GM19463 (cell line): Measurements from ENCODE around the gene NCOR1.
"Not testable (repeated sequence)": the region's sequence is repeated elsewhere in the genome, so short reads cannot be mapped to it uniquely, and the experiment has no call there.

Experiments used
- ATAC-seq: cut with Tn5 transposase; IDR thresholded peaks from one replicate; pipeline ENCODE4 v1.9.1; 2021; ENCODE audit warnings: mild to moderate bottlenecking, moderate library complexity; ENCODE audit not compliant: unreplicated experiment

Gene NCOR1

DNA sequence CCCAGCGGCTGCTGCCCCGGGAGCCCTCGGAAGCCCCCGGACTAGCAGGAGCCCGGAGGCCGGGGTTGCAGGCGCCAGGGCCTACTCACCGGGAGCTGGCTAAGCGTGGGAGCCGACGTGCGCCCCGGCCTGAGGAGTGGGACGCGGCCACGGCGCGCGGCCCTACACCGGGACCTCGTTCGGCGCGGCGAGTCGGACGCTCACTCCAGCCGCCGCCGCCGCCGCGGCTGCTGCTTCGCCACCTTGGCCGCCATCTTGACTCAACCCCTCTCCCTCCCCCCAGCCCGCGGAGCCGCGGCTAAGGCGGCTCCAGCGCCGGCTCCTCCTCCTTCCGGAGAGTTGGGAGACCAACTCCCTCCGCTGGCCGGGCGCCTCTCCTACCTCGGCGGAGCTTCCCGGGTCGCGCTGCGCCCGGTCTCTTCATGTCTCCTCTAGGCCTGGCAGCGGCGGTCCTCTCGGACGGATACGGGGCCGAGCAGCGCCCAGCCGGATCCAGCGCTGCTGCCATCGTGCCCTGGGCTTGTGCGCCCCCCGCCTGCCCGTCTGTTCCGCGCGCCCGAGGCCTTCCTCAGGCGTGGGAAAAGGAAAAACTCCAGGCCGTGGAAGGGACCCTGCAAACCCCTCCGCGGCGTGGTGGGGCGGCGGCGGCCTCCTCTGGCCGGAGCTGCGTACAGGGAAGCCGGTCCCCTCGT lies at the start of gene NCOR1:
NCOR1 (minus strand) TSS at position 262 of the 692 bp plus-strand sequence. CDS start 20,965 bp downstream, outside the sequence.
- ATAC-seq, result peak; percentile 78

DNA sequence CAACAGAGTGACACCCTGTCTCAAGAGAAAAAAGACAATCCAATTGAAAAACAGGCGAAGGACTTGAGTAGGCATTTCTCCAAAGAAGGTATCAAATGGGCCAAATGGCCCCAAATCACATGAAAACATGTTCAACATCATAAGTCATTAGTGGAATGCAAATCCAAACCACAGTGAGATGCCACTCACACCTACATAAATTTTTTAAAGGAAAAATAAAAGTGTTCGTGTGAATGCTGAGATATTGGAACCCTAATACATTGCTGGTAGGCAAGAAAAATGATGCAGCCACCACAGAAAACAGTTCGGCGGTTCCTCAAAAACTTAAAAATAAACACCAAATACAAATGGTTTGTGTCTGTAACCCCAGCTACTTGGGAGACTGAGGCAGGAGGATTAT lies 46.9 kb upstream of the NCOR1 start:
- ATAC-seq, result no peak

DNA sequence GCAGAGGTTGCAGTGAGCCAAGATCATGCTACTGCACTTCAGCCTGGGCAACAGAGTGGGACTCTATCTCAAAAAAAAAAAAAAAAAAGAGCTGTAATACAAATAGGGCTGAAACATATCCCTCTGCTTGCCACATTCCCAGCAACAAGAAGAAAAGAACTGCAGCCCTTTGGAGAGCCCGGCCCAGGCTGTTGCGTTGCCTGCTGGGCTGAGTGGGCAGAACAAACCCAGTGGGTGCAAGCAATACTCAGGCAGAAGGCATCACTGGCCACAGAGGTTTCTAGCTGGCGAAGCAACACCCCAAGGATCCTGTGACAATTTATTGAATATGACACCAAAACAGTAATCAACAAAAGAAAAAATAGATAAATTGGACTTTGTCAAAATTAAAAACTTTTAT lies 45.7 kb upstream of the NCOR1 start:
- no peak for ATAC-seq

DNA sequence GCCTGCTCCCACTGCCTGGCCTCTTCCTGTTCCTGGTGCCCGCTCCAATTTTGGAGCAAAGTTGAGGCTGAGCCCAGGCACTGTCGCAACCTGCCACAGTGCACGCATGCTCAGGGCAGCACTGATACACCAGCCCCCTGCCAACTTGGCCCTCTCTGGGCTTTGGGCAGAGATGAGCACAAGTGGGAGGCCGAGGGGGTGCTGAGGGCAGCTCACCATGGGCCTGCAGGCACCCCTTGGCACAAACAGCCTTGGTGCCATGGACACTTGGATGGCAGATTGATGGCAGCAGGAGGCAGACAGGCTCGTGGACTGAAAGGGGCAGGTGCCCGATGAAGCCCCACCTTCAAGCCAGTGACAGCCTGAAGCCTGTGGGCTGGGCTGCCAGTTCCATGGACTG lies 44.6 kb upstream of the NCOR1 start:
- no peak for ATAC-seq

DNA sequence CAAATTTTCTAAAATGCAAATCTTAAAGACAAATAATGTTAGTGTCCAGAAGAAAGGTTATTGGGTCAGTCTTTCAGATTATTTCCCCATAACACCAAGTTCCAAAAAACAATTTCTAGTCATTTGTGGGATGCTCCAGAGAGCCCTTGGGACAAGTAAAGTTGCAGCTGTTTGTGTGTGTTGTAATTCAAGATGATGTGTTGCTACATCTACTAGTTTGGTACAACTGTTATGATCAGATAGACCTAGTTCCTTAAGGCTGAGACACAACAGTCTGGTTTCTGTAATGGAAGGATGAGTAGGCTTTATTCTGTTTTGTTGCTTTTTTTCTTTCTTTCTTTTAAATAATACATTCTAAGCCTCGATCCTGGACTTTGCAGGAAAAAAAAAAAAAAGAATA lies 43.6 kb upstream of the NCOR1 start:
- no peak for ATAC-seq

DNA sequence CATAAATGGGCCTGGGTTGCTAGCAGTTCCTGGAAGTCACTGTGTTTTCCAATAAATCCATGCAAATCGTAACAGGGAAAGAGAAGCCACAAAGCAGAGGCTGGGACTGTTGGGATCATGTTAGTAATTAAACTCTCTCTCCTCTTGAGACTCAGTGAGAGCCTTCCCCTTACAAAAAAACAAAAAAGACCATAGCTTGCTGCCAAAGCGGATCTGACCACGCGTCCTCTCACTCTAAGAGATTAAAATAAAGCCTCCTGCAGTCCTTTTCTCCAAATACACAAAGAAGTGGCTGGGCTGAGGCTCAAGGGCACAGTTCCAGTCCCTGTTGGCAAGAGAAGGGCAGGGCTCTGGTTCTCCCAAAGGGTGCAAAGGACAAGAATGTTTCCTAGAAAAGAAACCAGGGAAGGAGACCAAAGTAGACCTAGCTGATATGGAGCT lies 40.2 kb upstream of the NCOR1 start:
- no peak for ATAC-seq

DNA sequence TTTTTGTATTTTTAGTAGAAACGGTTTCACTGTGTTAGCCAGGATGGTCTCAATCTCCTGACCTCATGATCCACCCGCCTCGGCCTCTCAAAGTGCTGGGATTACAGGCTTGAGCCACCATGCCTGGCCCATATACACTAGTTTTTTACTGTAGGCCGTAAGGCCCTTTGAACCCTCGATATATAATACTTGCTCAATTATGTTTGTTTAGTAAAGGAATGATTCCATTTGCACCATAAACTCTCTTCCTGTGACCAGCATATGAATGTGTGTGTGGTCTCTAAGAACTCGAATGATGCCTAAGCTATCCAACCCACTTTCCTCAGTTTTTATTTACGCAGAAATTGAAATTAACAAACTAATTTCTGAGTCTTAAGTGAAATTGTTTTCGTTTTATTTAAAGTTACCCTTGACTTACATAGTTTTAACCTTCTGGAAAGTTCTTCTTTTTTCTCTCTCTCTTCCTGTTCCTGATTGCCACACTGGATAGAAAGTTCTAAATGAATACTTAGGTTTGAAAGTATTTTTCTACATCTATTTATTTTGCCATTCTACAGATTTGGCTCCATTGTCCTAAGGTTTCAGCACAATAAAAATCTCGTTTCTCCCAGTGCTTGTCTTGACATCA lies 39.6 kb upstream of the NCOR1 start:
- no peak for ATAC-seq

DNA sequence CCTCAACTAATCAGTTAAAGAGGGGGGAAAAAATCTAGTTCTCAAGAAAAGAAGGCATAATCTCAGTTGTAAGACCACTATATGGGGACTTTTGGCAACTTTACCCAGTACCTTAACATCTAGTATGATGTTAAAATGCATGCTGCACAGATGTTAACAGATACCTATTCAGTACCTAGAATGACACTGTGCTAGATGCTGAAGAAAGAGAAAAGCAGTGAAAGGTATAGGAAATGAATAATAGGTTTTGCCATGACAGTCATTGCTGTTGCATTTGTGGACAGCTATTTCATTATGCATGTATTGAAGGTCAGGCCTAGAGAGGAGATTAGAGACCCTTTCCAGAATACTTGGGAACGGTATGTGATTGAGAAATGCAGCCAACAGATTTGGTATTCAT lies 36.2 kb upstream of the NCOR1 start:
- no peak for ATAC-seq

DNA sequence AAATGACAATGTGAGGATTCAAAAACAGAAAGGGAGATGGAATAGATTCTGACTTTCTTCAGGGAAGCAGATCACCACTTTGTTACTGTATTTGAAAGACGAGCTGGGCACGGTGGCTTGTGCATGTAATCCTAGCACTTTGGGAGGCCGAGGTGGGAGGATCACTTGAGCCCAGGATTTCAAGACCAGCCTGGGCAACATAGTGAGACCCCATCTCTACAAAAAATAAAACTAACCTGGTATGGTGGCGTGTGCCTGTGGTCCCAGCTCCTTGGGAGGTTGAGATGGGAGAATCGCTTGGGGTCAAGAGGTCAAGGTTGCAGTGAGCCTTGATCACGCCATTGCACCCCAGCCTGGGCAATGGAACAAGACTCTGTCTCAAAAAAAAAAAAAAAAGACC lies 35.7 kb upstream of the NCOR1 start:
- no peak for ATAC-seq

DNA sequence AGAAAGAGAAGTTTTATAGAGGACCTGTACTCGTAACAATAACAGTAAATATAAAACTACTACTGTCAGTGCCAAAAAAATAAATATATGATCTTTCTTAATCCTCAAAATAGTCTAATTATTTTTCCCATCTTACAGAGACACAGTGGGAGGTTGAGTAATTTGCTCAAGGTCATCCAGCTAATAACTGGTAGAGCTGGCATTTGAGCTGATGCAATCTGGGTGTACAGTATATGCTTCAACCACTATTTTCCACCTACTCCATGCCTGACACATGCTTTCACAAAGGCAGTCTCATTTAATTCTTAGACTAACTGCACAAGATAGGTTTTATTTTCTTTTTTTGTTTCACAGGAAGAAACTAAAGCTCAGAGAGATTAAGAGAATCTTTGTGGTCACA lies 35.3 kb upstream of the NCOR1 start:
- ATAC-seq, result no peak

DNA sequence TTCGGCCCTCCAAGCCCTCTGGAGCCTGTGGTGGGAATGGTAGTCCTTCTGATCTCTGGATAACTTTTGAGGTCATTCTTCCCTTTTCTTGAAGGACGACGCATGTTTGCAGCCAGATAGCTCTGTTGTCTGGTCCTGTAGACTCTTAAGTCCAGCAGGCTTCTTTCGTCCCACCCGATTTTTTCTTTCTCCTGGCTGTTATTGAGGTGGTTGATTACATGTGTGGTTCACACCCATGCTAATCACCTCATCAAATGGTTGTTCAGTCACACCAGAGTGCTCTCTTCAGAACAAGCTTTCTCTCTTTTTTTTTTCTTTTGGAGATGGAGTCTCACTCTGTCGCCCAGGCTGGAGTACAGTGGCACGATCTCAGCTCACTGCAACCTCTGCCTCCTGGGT lies 32.3 kb upstream of the NCOR1 start:
- no peak for ATAC-seq

DNA sequence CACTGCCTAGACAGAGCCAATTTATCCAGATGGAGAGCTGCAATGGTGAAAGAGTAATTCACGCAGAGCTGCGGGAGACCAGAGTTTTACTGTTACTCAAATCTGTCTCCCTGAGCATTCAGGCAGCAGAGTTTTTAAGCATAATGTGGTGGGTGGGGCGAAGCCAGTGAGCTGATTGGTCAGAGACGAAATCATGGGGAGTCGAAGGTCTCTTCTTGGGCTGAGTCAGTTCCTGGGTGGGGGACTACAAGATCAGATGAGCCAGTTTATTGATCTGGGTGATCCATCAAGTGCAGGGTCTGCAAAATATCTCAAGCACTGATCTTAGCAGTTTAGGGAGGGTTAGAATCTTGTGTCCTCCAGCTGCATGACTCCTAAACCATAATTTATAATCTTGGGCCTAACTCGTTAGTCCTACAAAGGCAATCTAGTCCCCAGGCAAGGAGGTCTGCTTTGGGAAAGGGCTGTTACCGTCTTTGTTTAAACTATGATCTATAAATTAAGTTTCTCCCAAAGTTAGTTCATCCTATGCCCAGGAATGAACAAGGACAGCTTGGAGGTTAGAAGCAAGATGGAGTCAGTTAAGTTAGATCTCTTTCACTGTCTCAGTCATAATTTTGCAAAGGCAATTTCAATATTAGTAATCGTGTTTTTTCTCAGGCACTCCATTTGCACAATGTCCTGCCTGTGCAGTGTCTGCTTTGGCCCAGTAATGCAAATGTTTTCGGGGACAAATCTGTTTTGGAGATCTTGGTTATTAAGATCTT lies 28.6 kb upstream of the NCOR1 start:
- no peak for ATAC-seq

DNA sequence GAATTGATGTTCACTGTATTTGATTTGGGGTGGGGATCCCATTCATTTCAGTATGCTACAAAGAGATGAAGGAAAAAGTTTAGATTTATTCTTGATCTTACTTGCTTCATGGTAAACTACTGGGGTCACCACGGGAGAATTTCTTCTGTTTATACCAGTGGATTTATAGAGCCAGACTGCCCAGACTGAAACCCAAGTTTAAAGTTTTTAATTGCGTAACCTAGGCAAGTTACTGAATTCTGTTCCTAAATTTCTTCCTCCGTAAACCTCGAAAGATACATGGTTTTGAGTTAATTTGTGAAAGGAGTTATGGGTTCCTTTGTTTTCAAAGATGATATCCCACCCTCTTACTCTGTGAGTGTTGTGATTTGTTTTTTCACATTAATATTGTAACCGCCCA lies 28.1 kb upstream of the NCOR1 start:
- no peak for ATAC-seq

DNA sequence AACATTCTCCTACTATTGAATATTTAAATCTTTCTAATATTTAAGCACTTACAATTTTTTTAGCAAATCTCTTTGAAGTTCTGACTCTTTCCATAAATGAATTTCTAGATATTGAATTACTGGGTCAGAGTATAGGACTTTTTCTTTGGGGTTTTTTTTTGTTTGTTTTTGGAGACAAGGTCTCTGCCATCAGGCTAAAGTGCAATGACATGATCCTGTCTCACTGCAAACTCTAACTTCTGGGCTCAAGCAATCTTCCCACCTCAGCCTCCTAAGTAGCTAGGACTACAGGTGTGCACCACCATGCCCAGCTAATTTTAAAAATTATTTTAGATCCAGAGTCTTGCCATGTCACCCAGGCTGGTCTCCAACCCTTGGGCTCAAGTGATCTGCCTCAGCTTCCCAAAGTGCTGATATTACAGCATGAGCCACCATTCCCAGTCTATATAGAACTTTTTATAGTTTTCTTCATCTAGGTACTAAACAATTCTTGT lies 26.6 kb upstream of the NCOR1 start:
- ATAC-seq, result no peak

DNA sequence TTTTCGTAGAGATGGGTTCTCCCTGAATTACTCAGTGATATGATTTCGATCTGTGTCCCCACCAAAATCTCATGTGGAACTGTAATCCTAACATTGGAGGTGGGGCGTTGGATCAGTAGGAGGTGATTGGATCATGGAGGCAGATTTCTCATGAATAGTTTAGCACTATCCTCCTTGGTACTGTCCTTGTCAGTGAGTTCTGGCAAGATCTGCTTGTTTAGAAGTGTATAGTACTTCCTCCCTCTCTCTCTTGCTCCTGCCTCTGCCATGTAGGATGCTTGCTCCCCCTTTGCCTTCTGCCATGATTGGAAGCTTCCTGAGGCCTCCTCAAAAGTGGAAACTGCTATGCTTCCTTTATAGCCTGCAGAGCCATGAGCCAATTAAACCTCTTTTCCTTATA lies 24.6 kb upstream of the NCOR1 start:
- ATAC-seq, result no peak

DNA sequence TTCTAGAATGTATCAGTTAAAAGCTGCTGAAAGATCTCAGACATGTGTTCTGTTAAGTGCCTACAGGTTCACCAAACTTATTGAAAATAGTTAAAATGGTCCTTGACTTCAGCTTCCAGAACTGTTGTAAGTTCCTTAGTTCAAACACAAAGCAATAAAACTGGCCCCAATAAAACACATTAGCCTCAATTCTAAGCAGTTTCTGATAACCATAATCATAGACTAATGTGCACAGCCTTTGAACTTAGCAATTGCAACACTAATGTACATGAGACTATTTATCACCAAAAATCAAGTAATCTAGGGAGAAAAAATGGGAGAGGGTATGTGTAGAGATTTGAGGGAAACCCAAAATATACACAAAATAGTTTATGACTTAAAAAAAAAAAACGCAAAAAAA lies 17.1 kb upstream of the NCOR1 start:
- no peak for ATAC-seq

DNA sequence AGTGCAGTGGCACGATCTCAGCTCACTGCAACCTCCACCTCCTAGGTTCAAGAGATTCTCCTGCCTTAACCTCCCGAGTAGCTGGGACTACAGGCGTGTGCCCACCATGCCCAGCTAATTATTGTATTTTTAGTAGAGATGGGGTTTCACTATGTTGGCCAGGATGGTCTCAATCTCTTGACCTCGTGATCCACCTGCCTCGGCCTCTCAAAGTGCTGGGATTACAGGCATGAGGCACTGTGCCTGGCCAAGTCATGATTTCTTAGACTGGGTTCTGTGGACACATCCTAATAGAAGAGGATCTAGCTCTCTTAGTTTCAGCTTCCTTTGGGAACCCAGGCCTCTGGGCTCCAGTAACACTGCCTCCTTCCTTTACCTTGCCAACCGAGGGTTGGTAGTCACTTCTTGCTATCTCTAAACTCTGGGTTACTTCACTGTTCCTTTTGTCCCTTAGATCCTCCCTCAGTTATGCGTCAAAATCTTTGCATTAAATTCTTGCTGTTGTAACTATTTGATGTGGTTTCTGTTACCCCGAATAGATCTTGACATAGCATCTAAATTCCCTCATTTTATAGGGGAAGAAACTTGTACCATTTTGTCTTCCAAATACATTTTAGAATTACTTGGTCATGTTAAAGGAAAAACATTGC lies 14.7 kb upstream of the NCOR1 start:
- ATAC-seq, result not testable (repeated sequence)

DNA sequence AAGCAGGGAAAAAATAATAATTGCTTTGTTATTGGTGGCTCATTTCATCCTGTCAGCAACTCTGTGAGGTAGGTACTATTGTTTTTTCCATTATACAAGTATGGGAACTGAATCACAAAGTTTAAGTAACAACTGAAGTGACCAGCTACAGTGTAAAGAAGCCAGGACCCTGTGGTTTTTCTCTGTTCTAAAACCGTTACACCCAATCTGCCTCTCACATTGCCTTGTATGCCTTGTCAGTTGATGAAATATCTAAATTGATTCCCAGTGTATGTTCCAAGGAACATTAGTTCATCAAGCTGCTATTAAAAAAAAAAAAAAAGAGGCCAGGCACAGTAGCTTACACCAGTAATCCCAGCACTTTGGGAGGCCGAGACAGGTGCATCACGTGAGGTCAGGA lies 7.1 kb upstream of the NCOR1 start:
- no peak for ATAC-seq

DNA sequence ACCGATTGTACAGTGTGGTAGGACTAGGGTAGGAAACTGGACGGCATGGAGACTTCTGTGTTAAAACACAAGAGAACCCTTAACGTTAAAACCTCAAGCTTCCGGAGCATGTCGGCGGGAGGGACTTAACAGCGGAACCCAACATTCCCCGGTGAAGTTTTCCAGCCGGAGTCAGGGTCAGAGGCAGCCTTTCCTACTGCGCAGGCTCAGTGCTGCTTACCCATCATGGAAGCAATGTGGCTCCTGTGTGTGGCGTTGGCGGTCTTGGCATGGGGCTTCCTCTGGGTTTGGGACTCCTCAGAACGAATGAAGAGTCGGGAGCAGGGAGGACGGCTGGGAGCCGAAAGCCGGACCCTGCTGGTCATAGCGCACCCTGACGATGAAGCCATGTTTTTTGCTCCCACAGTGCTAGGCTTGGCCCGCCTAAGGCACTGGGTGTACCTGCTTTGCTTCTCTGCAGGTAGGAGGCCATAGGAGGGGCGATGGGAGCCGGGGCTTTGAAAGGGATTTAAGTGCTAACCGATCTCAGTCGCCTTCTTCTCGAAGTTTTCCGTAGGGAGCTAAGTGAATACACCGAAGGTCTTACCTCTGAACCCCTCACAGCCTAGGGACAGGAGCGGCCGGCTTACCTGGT lies 1.8 kb upstream of the NCOR1 start, which contains the start of gene PIGL:
PIGL (plus strand) TSS at position 209 of the 634 bp plus-strand sequence; CDS start at position 226, 17 bp downstream.
- peak; percentile 41 for ATAC-seq

DNA sequence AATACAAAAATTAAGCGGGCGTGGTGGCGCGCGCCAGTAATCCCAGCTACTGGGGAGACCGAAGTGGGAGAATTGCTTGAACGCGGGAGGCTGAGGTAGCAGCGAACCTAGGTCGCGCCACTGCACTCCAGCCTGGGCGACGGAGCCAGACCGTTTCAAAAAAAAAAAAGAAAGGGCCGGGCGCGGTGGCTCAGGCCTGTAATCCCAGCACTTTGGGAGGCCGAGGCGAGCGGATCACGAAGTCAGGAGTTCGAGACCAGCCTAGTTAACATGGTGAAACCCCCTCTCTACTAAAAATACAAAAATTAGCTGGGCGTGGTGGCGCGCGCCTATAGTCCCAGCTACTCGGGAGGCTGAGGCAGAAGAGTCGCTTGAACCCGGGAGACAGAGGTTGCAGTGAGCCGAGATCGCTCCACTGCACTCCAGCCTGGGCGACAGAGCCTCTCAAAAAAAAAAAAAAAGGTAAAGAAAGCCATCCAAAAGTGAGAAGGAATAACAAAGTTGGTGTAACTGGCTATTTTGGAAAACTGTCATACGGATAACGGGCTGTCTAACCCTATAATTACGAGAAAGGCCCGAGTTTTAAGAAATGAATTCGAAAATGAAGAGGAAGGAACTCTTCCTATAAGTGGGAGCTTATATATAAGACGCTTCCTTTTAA lies 1.1 kb upstream of the NCOR1 start:
- ATAC-seq, result not testable (repeated sequence)
